ENCODE measurements around the gene TMC3.
"Not testable (repeated sequence)": the region's sequence is repeated elsewhere in the genome, so short reads cannot be mapped to it uniquely, and the experiment has no call there.

TMC3 gene

GRCh38 chr15:81346611-81347010 is 27.4 kb downstream of the TMC3 start:
- no peak for DNase-seq (ENCODE audit: low read depth in 3 of 3)

GRCh38 chr15:81343371-81343770 is 30.6 kb downstream of the TMC3 start:
- no peak for DNase-seq (ENCODE audit: low read depth in 3 of 3)

DNA sequence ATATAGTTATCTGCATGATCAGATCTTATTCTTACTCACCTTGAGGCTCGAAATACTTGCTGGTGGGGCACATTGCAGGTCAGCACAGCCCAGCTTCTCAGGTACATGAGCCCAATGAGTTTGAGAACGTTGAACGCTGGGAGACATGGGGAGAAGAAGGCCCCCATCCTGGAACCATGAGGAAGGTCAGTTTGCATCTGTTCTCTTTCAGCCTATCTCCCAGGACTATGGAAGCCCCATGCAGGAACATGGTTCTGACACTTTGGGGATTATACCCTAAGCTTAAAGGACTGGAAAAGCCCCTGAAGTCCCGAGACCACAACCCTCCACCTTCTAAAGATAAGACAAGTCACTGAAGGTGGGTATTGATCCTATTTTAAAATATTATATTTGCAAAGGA is 32.7 kb downstream of the TMC3 start:
- DNase-seq (ENCODE audit: low read depth in 3 of 3): no peak

DNA sequence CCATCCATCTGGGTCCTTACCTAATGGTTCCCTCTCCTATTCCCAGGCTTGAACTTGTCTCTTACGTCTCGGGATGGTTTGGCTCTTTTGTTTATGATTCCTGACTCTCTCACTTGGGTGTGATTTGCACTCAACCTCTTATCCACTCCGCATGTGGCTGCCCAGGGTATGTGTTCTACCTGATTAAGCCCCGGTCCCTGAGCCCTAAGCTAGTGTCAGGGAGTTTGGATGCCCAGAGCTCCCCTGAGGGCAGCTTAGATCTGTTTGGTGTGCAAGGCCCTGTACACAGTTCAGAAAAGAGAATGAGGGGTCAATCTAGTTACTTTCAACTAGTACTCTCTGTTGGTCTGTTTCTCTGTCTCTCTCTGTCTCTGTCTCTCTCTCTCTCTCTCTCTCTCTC is 34.2 kb downstream of the TMC3 start:
- no peak for DNase-seq (ENCODE audit: low read depth in 3 of 3)

DNA sequence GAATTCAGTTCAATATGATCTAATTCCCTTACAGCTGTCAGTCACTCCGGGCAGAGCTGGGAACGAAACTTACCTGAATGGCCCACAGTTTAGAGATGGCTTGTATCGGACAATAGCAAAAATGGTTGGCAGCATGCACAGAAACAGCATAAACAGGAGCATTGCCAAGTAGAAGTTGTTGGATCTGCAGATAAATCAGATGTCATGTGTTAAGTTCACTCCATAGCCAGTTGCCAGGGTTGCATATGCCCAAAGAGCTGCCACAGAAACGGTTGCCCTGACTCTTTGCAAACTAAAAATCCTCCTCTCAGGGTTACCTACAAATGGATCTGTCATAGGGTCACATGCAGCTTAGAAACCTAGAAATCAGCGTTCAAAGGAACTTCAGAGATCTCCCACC is 34.7 kb downstream of the TMC3 start:
- no peak for DNase-seq (ENCODE audit: low read depth in 3 of 3)

DNA sequence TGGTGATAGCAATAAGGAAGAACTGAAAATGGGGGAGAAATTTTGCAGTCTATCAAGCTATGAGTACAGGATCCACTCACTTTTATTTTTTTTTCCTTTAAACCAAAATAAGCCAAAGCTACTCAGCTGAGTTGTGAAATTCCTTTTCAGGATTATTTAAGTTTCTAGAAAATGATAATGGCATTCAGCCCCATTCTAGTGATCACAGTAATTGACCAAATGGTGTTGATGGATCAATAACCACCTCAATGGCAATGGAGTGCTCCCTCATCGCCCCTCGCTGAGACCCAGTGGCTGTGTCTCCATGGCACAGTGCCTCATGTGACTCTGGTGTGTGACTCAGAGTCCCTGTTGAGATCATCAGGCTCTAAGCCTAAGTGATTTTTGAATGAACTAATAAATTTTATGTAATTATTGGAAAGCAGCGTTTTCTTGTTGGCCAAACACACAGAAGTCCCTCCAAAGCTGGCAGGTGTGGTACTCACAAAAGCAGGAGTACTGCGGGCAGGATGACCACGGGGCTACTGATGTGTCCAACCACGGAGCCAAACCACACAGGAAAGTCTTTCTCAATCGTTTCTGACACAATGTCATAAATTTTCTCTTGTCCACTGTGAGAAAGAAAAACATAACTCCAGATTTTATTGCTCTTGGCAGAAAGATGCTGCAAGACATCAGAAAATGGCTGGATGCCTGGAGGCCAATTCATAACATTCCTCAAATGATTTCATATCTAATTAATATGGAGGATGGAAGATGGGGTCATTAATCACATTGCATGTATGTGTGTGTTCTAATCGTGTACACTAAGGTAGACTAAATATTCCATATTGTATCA is 35.6 kb downstream of the TMC3 start:
- no peak for DNase-seq (ENCODE audit: low read depth in 3 of 3)

- no peak for DNase-seq (ENCODE audit: low read depth in 3 of 3)
Measured at GRCh38 chr15:81337713-81338157, 36.3 kb downstream of the TMC3 start.

- DNase-seq (ENCODE audit: low read depth in 3 of 3): no peak
Measured at GRCh38 chr15:81337241-81337640, 36.8 kb downstream of the TMC3 start.

- DNase-seq (ENCODE audit: low read depth in 3 of 3): no peak
Measured at GRCh38 chr15:81336568-81336967, 37.4 kb downstream of the TMC3 start.

GRCh38 chr15:81335631-81336030 is 38.4 kb downstream of the TMC3 start:
- no peak for DNase-seq (ENCODE audit: low read depth in 3 of 3)

DNA sequence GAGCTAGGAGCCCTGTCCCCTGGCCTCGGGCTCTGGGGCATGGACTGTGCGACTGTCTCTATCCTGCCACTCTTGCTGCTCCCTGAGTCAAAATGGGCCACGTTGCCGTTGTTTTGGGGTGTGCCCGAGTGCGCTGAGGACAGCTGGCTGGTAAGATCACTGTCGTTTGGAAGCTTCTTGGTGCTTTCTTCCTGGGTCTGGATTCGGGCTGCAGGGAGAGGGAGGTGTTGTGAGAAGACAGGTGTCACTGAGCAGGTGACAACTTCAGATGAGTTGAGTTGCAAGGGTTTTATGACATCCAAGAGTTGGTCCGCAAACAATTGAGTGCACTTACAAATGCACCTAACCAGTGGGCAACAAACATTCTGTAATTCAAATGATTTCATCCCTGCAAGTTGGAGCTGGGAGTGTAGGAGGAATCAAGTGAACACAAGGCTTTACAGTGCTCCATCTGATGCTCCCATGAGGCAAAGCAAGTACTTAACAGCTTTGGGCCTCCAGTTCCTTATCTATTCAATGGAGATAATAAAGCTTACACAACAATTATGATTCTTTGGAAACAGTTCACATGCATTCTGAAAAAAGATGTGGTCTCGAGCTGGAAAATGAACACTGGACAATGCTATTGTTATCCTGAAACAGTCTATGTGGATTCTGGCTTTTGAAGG is 39.1 kb downstream of the TMC3 start:
- DNase-seq (ENCODE audit: low read depth in 3 of 3): no peak

- no peak for DNase-seq (ENCODE audit: low read depth in 3 of 3)
Measured at GRCh38 chr15:81333363-81333762, 40.6 kb downstream of the TMC3 start.

DNA sequence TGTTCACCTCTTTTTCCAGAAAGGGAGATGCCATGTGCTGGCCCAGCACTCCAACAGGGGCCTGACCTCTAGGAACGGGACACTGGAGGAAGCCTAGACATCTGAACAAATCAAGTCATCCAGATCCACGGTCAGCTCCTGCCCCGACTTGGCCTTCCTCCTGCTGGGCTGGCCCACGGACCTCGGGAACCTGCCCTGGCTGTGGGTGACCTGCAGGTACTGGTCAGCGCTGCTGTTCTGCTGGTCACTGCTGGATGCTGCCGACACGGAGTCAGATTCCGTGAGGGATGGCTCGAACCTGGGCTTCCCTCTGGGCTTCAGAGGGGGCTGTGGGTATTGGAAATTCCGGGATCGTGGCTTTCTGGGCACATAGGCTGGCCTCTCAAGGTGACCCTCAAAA is 41.7 kb downstream of the TMC3 start:
- DNase-seq (ENCODE audit: low read depth in 3 of 3): no peak

- no peak for DNase-seq (ENCODE audit: low read depth in 3 of 3)
Measured at GRCh38 chr15:81331600-81331999, 42.4 kb downstream of the TMC3 start.

DNA sequence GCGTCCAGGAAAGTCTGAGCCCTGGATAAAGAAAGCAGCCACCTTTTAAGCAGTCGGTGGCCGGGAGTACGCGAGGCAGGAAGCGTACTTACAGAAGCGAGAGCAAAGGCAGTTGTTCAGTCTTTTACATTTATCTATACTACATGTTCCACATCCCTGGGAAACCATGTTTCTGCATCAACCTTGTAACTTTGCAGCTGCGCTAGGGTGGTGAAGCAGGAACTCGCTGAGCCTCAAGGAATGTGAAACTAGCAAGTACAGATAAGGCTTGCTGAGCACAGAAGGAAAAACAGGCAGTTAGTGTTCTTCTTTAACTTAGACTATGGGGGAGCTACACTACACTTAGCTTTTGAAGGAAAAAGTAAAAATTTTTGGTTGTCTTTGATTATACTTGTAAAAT is 42.9 kb downstream of the TMC3 start:
- DNase-seq (ENCODE audit: low read depth in 3 of 3): not testable (repeated sequence)

- no peak for DNase-seq (ENCODE audit: low read depth in 3 of 3)
Measured at GRCh38 chr15:81330366-81331090, 43.5 kb downstream of the TMC3 start.

- no peak for DNase-seq (ENCODE audit: low read depth in 3 of 3)
Measured at GRCh38 chr15:81329446-81329845, 44.6 kb downstream of the TMC3 start.

DNA sequence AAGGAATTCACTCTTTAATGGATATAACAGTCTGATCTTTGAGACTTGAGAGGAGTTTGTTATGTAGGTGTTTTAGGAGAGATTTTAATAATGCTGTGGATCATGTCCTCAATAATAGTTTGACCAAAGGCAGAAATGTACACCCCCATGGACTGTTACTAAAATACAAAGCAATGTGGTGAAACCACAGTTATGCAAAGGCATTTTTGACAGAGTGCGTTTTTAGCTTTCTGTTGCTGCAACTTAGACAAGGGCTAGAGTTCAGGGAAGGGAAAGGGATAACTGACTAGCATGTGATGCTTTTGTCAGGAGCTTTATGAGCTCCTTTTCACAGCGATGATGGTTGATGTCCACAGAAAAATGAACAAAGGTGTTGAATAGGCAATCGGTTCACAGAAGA is 46.5 kb downstream of the TMC3 start:
- no peak for DNase-seq (ENCODE audit: low read depth in 3 of 3)

DNA sequence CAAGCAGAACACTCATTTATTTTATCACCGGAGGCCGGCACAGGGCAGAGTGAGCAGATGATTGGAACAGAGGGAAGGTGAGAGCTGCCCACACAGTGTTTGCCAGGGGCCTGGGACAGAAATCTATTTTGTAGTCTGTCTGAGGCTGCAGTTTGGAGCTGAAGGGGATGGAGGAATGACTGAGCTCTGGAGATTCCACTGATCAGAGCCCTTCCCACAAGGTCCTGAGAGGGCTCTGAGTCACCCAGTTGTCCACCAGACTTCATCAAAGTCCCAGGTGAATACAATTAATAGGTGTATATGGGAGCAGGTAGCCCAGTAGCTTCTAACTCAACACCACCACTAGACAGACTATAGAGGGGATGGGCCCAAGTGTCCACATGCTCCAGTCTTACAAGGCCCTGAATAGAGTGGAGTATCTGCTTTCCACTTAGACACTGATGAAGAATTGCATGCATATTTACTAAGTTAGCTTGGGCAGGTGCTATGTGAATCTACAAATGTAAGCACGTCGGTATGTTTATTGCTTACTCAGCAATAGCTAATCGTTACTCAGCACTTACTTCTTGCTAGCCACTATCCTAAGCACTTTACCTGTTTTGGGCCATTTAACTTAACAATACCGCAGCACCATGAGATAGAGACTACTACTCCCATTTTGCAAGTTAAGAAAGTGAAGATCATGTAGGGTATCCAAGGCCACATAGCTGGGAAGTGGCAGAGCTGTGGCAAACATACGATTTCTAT is 47.4 kb downstream of the TMC3 start:
- DNase-seq (ENCODE audit: low read depth in 3 of 3): no peak

DNA sequence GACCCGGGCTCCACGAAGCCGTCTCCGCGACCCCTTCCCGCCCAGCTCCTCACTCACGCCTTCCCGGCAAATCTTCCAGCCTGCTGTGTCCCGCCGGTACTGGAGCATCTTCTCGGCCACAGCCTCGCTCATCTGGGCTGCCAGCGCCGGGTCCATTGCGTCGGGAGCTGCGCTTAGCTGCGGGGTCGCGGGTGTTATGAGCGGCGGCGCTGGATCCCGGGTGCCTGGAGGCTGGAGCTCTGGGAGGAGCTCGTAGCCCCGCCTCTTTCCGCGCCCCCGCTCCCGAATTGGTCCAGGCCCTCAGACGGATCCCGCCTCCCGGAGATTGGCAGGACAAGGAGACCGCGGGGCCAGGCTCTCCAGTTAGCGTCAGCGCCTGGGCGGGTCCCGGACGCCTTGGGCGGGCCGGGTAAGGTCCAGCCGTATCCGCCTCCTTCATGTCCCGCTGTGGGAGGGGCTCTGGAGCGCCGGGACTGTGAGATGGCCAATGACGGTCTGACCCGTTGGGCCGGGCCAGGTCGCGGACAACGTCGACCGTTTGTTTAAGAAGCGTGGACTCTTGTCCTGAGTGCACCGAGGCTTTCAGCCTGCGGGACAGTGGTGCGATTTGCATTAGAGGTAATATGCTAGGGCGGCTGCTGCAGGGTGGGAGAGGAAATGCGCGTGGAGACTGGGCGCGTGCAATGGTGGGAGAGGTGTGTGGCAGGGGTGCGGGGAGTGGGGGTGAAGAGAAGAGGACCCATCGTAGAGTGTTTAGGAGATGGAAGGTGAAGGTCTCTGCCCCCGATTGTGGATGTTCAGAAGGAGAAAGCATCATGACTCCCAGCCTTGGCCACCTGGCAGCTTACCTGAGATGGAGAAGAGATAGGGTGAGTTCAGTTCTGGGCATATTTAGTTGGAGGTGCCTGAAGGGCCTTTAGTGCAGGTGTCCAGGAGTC is 49.8 kb downstream of the TMC3 start, which contains the start of gene STARD5:
STARD5 (minus strand) TSS at position 198 of the 938 bp plus-strand sequence; CDS start at position 156, 42 bp downstream.
- DNase-seq (ENCODE audit: low read depth in 3 of 3): peak; percentile 95 to 99 (median 96)

DNA sequence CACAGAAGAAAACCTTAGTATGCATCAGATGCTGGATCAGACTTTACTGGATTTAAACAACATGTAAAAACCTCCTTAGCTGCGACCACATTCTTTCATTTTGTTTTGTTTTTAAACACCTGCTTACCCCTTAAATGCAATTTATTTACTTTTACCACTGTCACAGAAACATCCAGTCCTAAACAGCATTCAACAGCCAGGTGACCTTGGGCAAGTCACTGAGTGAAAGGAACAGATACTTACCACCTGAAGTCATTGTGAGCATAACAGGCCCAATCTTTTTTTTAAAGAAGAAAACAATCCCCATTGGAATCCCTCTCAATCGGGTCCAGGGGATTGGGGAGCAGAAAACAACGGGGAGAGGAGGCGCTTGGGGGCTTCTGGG is 50.5 kb downstream of the TMC3 start:
- DNase-seq (ENCODE audit: low read depth in 3 of 3): no peak
